Subcutaneous adipose tissue (tissue), 4 donors: ENCODE measurements around the gene ORMDL1. TPM values are rescaled to one million over a fixed set of nuclear protein-coding genes. Genes with fewer than 3 reads are reported as not detected.

Experiments used
- total RNA-seq, 4 donors: library from RNA; depleted of rRNA; stranded (reverse); fragments of >200 nt; gene quantifications; one replicate each; pipeline ENCODE4 v1.1.0, GENCODE V29; 2016
- TF ChIP-seq, protein P1 (sequence below): fragments of 450-650 bp; IDR thresholded peaks from one replicate; pipeline ENCODE4 v1.5.1; 2016; ENCODE audit warnings: low read depth, mild to moderate bottlenecking, control low read depth, antibody characterized with exemption, moderate library complexity

ORMDL1 gene
- total RNA-seq, 4 donors from 2014 or later = 117 to 193 (median 126) TPM

DNA sequence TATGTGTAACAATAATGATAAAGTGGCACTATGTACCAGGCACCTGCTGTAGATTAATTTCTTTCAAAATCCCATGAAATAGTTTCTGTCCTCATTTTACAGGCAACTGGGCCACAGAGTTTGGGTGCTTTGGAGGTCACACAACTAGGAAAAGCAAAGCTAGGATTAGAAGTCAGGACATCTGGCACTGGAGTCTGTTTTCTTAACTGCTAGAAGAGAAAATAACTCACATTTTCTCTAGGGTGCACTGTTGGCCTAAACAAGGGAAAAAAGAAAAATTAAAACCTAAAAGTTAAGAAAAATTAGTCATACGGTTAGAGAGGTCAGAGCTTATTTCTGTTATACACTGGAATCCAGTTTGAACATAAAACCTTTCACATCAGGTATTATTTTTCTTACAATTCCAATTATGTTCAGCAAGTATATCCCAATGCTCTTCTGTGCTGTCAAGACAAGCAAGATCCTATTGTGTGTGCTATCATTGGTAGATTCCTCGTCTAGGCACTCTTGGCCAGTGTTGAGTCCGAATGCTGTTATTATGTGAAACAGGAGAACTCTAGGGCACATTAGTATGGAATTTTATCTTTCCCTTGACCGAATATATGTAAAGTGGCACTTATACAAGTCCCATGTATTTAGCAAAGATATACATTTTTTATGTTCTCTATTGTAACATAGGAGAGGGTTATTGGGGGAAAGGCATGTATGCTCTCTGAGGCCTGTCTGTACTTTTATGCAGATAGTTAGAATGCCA is 20.1 kb downstream of the ORMDL1 start:
- TF ChIP-seq, protein P1, sequence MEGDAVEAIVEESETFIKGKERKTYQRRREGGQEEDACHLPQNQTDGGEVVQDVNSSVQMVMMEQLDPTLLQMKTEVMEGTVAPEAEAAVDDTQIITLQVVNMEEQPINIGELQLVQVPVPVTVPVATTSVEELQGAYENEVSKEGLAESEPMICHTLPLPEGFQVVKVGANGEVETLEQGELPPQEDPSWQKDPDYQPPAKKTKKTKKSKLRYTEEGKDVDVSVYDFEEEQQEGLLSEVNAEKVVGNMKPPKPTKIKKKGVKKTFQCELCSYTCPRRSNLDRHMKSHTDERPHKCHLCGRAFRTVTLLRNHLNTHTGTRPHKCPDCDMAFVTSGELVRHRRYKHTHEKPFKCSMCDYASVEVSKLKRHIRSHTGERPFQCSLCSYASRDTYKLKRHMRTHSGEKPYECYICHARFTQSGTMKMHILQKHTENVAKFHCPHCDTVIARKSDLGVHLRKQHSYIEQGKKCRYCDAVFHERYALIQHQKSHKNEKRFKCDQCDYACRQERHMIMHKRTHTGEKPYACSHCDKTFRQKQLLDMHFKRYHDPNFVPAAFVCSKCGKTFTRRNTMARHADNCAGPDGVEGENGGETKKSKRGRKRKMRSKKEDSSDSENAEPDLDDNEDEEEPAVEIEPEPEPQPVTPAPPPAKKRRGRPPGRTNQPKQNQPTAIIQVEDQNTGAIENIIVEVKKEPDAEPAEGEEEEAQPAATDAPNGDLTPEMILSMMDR = no peak

DNA sequence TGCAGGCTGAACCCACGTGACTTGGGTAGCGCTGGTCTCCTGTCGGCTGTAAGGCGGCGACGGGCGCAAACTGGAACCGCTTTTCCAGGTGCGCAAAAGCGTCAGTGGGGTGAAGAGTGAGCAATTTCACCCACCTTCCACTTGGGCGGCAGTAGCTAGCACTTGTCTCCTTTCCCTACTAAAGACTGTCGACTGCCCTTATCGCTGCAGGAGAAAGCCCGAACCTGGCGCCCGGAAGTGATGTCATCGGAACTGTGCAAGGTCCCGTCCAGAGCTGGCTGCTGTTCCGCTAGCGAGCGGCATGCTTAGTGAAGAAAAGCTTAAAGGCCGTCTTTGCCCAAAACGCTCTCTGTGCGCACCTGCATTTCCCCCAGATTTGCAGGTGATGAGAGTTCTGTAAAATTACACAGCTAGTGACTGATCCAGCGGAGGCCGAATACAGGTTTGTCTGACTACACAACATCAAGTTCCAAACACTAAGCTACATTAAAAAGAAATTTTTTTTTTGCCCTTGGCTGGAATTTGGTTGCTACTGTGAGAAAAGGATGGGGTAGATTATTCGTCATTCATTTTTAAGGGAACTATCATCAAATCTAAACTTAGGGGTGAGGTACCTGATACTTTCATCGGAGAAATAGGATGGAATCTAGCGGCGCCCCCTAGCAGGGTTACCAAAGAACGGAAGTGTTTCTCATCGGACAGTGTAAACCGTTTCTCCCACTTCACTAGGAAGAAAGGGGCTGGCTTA is 21.4 kb downstream of the ORMDL1 start, which contains the start of gene OSGEPL1:
TSS of gene OSGEPL1 (minus strand) at position 242 of the 748 bp plus-strand sequence. CDS start 1,152 bp downstream, outside the sequence.
- TF ChIP-seq, protein P1 = no peak

DNA sequence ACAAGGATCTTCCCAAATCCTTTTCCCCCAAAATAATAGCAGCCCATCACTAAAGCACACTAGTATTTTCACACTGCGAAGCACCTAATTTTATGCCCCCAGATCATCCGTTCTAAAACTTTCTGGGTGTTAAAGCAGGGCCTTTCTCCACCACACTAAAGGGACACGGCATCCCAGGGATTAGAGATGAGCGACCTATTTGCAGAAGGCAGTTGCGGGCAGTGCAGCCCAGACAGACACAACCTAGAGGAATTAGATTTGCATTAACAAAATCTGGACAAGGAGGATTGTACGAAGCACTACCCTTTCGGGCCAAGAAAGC is 21.9 kb downstream of the ORMDL1 start:
- TF ChIP-seq, protein P1 = no peak

DNA sequence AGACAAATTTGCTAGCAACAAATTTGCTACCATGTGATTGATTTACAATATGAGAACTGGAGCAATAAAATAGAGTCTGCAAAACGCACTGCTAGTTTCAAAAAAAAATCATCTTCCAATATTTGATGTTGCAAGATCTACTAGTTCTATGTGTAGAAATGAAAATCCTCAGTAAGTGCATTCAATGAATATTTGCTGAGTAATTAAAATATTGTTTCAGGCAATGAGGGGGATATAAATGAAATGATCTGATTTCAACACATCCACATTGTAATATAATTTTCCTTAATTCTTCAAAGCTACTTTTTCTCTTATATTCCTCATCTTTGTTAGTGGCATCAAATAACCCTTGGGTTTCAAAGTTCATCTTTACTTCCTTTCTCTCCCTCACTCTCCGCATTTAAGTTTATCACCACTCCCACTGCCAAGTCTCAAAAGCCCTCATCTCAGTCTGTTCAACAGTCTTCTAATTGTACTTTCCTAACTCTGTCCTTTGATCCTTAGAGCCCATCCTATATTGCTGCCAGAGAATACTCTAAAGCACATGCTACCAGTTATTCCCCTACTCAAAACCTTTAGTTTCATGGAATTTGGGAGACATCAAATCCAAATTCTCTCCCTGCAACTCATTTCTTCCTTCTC is 27.7 kb downstream of the ORMDL1 start:
- TF ChIP-seq, protein P1 = no peak

DNA sequence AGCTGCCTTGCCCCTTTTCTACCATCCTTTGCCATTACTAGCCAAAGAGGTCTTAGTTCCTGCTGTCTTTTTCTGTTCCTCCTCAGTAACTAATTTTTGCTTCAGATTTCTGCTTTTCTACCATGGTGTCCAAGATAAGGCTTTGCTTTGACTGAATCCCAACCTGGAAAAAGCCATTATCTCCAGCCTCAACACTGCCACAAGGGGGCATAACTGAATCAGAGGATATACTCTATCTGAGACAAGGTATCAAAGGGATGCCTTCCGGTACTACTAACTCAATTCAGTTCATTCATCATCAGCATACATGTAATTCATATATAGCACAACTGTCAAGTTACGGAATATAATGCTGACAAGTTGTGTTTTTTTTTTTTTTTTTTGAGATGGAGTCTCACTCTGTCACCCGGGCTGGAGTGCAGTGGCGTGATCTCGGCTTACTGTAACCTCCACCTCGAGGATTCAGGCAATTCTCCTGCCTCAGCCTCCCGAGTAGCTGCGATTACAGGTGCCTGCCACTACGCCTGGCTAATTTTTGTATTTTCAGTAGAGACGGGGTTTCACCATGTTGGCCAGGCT is 33.0 kb downstream of the ORMDL1 start:
- TF ChIP-seq, protein P1 = no peak

DNA sequence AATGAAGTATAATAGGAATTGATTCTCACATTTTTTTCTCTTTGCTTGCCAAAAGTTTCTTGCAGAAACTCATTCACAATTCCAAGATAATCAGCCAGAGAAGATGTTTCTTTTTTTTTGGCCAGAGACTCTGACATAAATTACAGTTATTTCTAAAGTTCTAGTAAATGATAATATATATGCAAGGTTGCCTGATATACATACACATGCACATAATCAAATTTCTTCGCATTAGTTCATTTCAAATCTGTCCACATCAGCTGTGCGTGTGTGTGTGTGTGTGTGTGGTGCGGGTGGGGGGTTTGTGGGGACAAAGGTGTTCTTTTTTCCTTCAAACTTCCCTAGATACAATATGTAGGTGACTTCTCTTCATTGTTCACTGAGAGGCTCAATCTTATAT is 54.7 kb downstream of the ORMDL1 start:
- TF ChIP-seq, protein P1 = no peak

DNA sequence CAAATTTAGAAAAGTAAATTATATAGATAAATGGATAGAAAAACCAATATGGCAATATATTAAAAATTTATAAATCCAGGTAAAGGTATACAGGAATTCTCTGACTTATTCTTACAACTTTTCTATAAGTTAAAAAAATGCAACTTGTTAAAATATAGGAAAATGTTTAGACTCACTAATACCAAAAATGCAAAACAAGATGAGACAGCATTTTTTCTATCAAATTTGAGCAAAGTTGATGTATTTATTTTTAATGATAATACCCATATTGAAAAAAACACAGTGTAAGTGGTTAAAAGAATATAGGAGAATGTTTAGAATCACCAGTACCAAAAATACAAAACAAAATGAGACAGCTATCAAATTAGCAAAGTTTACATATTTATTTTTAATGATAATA is 57.3 kb downstream of the ORMDL1 start:
- TF ChIP-seq, protein P1 = no peak
